ENCODE results near the gene COL4A2.

- TF ChIP-seq LEF1 (IDR thresholded peaks at IDR 0.05; ENCODE audit: borderline replicate concordance) (no peak), ELF4 (IDR thresholded peaks at IDR 0.05) (no peak), BHLHE40 (IDR thresholded peaks at IDR 0.05; ENCODE audit: borderline replicate concordance) (no peak), FOXK2 (IDR thresholded peaks at IDR 0.05) (no peak), SP1 (IDR thresholded peaks at IDR 0.05) (no peak), CTBP1 (IDR thresholded peaks at IDR 0.05; ENCODE audit: borderline replicate concordance) (no peak)
These were observed 5.4 kb downstream of the COL4A2 start for GRCh38 chr13:110312339-110313031.
